HepG2 (cell line): ENCODE results near the gene HTR3C. TPM values are rescaled to one million over a fixed set of nuclear protein-coding genes. Genes with fewer than 3 reads are reported as not detected.
A peak's percentile ranks its signal among the peaks of the same experiment; 100 is the strongest.

ENCODE experiments used
- AHR ChIP-seq: IDR thresholded peaks from 2 replicates; pipeline ENCODE4 v1.6.1; 2018; ENCODE audit warnings: missing genetic modification reagents, missing compliant biosample characterization
- CENPT ChIP-seq: sonication (generic); formaldehyde crosslinking; IDR thresholded peaks from 2 replicates; pipeline ENCODE4 v1.8.0; 2022; ENCODE audit warnings: low read depth, mild to moderate bottlenecking, moderate library complexity, missing genetic modification reagents
- DNMT3B ChIP-seq: conservative IDR thresholded peaks from 2 replicates; pipeline ENCODE4 v1.6.1; 2016; ENCODE audit warnings: missing biosample characterization, control low read depth
- EHMT2 ChIP-seq: fragments of 200-600 bp; sonication (generic); IDR thresholded peaks from 2 replicates; pipeline ENCODE4 v1.7.0; 2017; ENCODE audit warnings: antibody characterized with exemption, low read depth, low read length, borderline replicate concordance
- ELF3 ChIP-seq: IDR thresholded peaks from 2 replicates; pipeline ENCODE4 v1.6.1; 2016; ENCODE audit warnings: missing genetic modification reagents, missing compliant biosample characterization
- GATA4 ChIP-seq: sonication (generic); IDR thresholded peaks from 2 replicates; pipeline ENCODE4 v1.6.1; 2016; ENCODE audit warnings: antibody characterized with exemption, low read depth, borderline replicate concordance
- KDM5A ChIP-seq: fragments of 200-600 bp; sonication (generic); IDR thresholded peaks from 2 replicates; pipeline ENCODE4 v1.7.0; 2018; ENCODE audit warnings: antibody characterized with exemption, mild to moderate bottlenecking, low read length, borderline replicate concordance
- KLF12 ChIP-seq: sonication (generic); formaldehyde crosslinking; IDR thresholded peaks from 2 replicates; pipeline ENCODE4 v1.4.0; 2020; ENCODE audit warnings: missing genetic modification reagents, borderline replicate concordance
- MAX ChIP-seq: IDR thresholded peaks from 2 replicates; pipeline ENCODE4 v1.6.1; 2012; ENCODE audit warnings: inconsistent platforms
- NCOA1 ChIP-seq: sonication (generic); formaldehyde crosslinking; IDR thresholded peaks from 2 replicates; pipeline ENCODE4 v1.9.0; 2021; ENCODE audit warnings: missing genetic modification reagents
- NFYB ChIP-seq: sonication (generic); formaldehyde crosslinking; IDR thresholded peaks from 2 replicates; pipeline ENCODE4 v1.4.0; 2020; ENCODE audit warnings: missing genetic modification reagents
- PCBP1 ChIP-seq: fragments of 200-400 bp; formaldehyde crosslinking; IDR thresholded peaks from 2 replicates; pipeline ENCODE4 v1.6.1; 2017; ENCODE audit warnings: mild to moderate bottlenecking, low read depth, low read length, borderline replicate concordance
- REPIN1 ChIP-seq: sonication (generic); formaldehyde crosslinking; IDR thresholded peaks from 2 replicates; pipeline ENCODE4 v1.8.0; 2022; ENCODE audit warnings: missing genetic modification reagents, low read depth, mild to moderate bottlenecking, borderline replicate concordance
- REST ChIP-seq, 2 experiments: IDR thresholded peaks; 2 replicates each; pipeline ENCODE4 v1.6.1; 2011 to 2012; ENCODE audit warnings: low read length in 2 of 2, borderline replicate concordance in 1 of 2, low read depth in 1 of 2, mild to moderate bottlenecking in 1 of 2, moderate library complexity in 1 of 2
- RXRB ChIP-seq: IDR thresholded peaks from 2 replicates; pipeline ENCODE4 v1.6.1; 2016; ENCODE audit warnings: borderline replicate concordance, missing genetic modification reagents, missing compliant biosample characterization
- SIX1 ChIP-seq: sonication (generic); formaldehyde crosslinking; IDR thresholded peaks from 2 replicates; pipeline ENCODE4 v1.4.0; 2020; ENCODE audit warnings: missing genetic modification reagents, borderline replicate concordance
- SIX4 ChIP-seq: sonication (generic); formaldehyde crosslinking; IDR thresholded peaks from 2 replicates; pipeline ENCODE4 v1.4.0; 2020; ENCODE audit warnings: missing genetic modification reagents
- SMARCC2 ChIP-seq: fragments of 450-650 bp; IDR thresholded peaks from 2 replicates; pipeline ENCODE4 v1.6.1; 2017; ENCODE audit warnings: antibody characterized with exemption, mild to moderate bottlenecking
- ZBTB14 ChIP-seq: sonication (generic); formaldehyde crosslinking; IDR thresholded peaks from 2 replicates; pipeline ENCODE4 v1.4.0; 2020; ENCODE audit warnings: missing genetic modification reagents
- ZNF224 ChIP-seq: sonication (generic); formaldehyde crosslinking; IDR thresholded peaks from 2 replicates; pipeline ENCODE4 v1.5.0; 2020; ENCODE audit warnings: mild to moderate bottlenecking, missing genetic modification reagents
- ZNF547 ChIP-seq: sonication (generic); formaldehyde crosslinking; IDR thresholded peaks from 2 replicates; pipeline ENCODE4 v1.5.1; 2020; ENCODE audit warnings: mild to moderate bottlenecking, missing genetic modification reagents
- ZNF552 ChIP-seq: sonication (generic); formaldehyde crosslinking; IDR thresholded peaks from 2 replicates; pipeline ENCODE4 v1.9.0; 2022; ENCODE audit warnings: missing genetic modification reagents, mild to moderate bottlenecking, borderline replicate concordance
- ZNF629 ChIP-seq: sonication (generic); formaldehyde crosslinking; conservative IDR thresholded peaks from 2 replicates; pipeline ENCODE4 v1.5.0; 2020; ENCODE audit warnings: missing genetic modification reagents
- ZSCAN5A ChIP-seq: sonication (generic); formaldehyde crosslinking; IDR thresholded peaks from 2 replicates; pipeline ENCODE4 v1.8.0; 2022; ENCODE audit warnings: mild to moderate bottlenecking, missing genetic modification reagents, borderline replicate concordance
- polyA plus RNA-seq, 8 experiments: library from polyadenylated mRNA; depleted of rRNA in 3 of 8; stranded (reverse) in 7 of 8; unstranded in 1 of 8; fragments of >200 nt; fragmentation: Illumina TruSeq in 4 of 8; extraction: Trizol in 4 of 8; gene quantifications; 2 replicates each; pipeline versions ENCODE4 v1.2.1 to v1.2.3, GENCODE V29; 2011 to 2016; ENCODE audit warnings: low read depth in 4 of 8, missing spikeins in 1 of 8, mixed read lengths in 1 of 8; ENCODE audit not compliant: insufficient read depth in 1 of 8
- total RNA-seq, 5 experiments: library from RNA; depleted of rRNA; stranded (reverse); fragments of >200 nt; fragmentation: Illumina TruSeq; extraction: Trizol; gene quantifications; 2 replicates each; pipeline ENCODE4 v1.2.3, GENCODE V29; 2016; ENCODE audit warnings: low read depth in 1 of 5

Gene HTR3C
- total and polyA plus RNA-seq, 2 of the 13 experiments (the other 11 are each of a cell fraction or from before 2014, with no cell fraction given): not detected

- no peak; the same call in 1 of the 2 replicates for TF ChIP-seq ELF3 (CRISPR knock-in tag)
- TF ChIP-seq KLF12 (CRISPR knock-in tag): no peak
- 0 out of 2 replicates have a peak, but pooled peaks have one; percentile 28 for TF ChIP-seq AHR (CRISPR knock-in tag)
- no peak for TF ChIP-seq EHMT2
- no peak for TF ChIP-seq SIX1 (CRISPR knock-in tag)
- no peak for TF ChIP-seq ZBTB14 (CRISPR knock-in tag)
- no peak for TF ChIP-seq CENPT (CRISPR knock-in tag)
- no peak for TF ChIP-seq SMARCC2
- no peak; the same call in 1 of the 2 replicates for TF ChIP-seq ZNF629
- TF ChIP-seq ZSCAN5A (CRISPR knock-in tag): peak; percentile 23; the same call in 1 of the 2 replicates
- no peak for TF ChIP-seq NFYB (CRISPR knock-in tag)
- TF ChIP-seq NCOA1 (CRISPR knock-in tag): no peak; the same call in 1 of the 2 replicates
- 0 out of 2 replicates have a peak, but pooled peaks have one; percentile 29 for TF ChIP-seq ZNF547 (CRISPR knock-in tag)
- TF ChIP-seq GATA4: peak; percentile 50; the same call in 1 of the 2 replicates
- no peak; the same call in 1 of the 2 replicates for TF ChIP-seq SIX4 (CRISPR knock-in tag)
- TF ChIP-seq MAX: peak; percentile 70
- 0 out of 2 replicates have a peak, but pooled peaks have one; percentile 21 for TF ChIP-seq PCBP1
- TF ChIP-seq KDM5A: peak; percentile 92
- TF ChIP-seq ZNF552 (CRISPR knock-in tag): no peak
- no peak; the same call in 1 of the 2 replicates for TF ChIP-seq DNMT3B (CRISPR knock-in tag)
- TF ChIP-seq RXRB (CRISPR knock-in tag): no peak
- TF ChIP-seq REPIN1 (CRISPR knock-in tag): peak; percentile 64; the same call in 1 of the 2 replicates
- TF ChIP-seq REST (IDR thresholded peaks at IDR 0.05; ENCODE audit: borderline replicate concordance in 1 of 2, low read depth in 1 of 2, low read length in 2 of 2): no peak
- TF ChIP-seq ZNF224 (CRISPR knock-in tag): peak; percentile 66; the same call in 1 of the 2 replicates
These were observed 35.0 kb upstream of the HTR3C start, which contains the start of gene ABCC5 (continued) for GRCh38 chr3:184017672-184018423.
